Activated CD8-positive, alpha-beta memory T cell treated with anti-CD3 and anti-CD28 coated beads, Interleukin-2, amount 50 U/mL, for 24 hours (primary cell): ENCODE results near the gene SNX19.
"Not testable (repeated sequence)": the region's sequence is repeated elsewhere in the genome, so short reads cannot be mapped to it uniquely, and the experiment has no call there.

Experiments used
- DNase-seq: peaks from one replicate; pipeline ENCODE4 v3.0.0-alpha.2; 2020; ENCODE audit errors: extremely low read depth

Gene SNX19

GRCh38 chr11:130872513-130872912 is 43.8 kb downstream of the SNX19 start:
- DNase-seq = no peak

- DNase-seq = no peak
Measured at GRCh38 chr11:130872102-130872501, 44.2 kb downstream of the SNX19 start.

GRCh38 chr11:130871616-130872015 is 44.7 kb downstream of the SNX19 start:
- DNase-seq = no peak

GRCh38 chr11:130868721-130869390 is 47.4 kb downstream of the SNX19 start:
- DNase-seq = no peak

GRCh38 chr11:130868086-130868710 is 48.1 kb downstream of the SNX19 start:
- DNase-seq = no peak

- DNase-seq = no peak
Measured at GRCh38 chr11:130866831-130867230, 49.4 kb downstream of the SNX19 start.

GRCh38 chr11:130865774-130866114 is 50.5 kb downstream of the SNX19 start:
- DNase-seq = no peak

GRCh38 chr11:130865091-130865773 is 51.0 kb downstream of the SNX19 start:
- no peak for DNase-seq

- peak; percentile 61 for DNase-seq
Measured at GRCh38 chr11:130861902-130862860, 54.1 kb downstream of the SNX19 start.

- DNase-seq = no peak
Measured at GRCh38 chr11:130861283-130861682, 55.0 kb downstream of the SNX19 start.

GRCh38 chr11:130859886-130860285 is 56.4 kb downstream of the SNX19 start:
- DNase-seq = no peak

- DNase-seq = no peak
Measured at GRCh38 chr11:130858215-130858614, 58.1 kb downstream of the SNX19 start.

- DNase-seq = not testable (repeated sequence)
Measured at GRCh38 chr11:130855707-130856106, 60.6 kb downstream of the SNX19 start.

- no peak for DNase-seq
Measured at GRCh38 chr11:130854483-130854882, 61.8 kb downstream of the SNX19 start.

GRCh38 chr11:130852589-130852988 is 63.7 kb downstream of the SNX19 start:
- no peak for DNase-seq

GRCh38 chr11:130850185-130850944 is 65.9 kb downstream of the SNX19 start:
- DNase-seq = no peak

GRCh38 chr11:130849215-130849568 is 67.1 kb downstream of the SNX19 start:
- no peak for DNase-seq

GRCh38 chr11:130848361-130849214 is 67.7 kb downstream of the SNX19 start:
- no peak for DNase-seq

GRCh38 chr11:130847517-130847916 is 68.8 kb downstream of the SNX19 start:
- no peak for DNase-seq

- DNase-seq = no peak
Measured at GRCh38 chr11:130846606-130847005, 69.7 kb downstream of the SNX19 start.
